Measurements from ENCODE around the gene REPS2.

The REPS2 gene

GRCh38 chrX:16990839-16991238 is 44.4 kb downstream of the REPS2 start:
- DNase-seq, result no peak
- H3K4me1 Mint-ChIP-seq, result no peaks in the 10 kb centered on the region
- TF ChIP-seq, protein P1, sequence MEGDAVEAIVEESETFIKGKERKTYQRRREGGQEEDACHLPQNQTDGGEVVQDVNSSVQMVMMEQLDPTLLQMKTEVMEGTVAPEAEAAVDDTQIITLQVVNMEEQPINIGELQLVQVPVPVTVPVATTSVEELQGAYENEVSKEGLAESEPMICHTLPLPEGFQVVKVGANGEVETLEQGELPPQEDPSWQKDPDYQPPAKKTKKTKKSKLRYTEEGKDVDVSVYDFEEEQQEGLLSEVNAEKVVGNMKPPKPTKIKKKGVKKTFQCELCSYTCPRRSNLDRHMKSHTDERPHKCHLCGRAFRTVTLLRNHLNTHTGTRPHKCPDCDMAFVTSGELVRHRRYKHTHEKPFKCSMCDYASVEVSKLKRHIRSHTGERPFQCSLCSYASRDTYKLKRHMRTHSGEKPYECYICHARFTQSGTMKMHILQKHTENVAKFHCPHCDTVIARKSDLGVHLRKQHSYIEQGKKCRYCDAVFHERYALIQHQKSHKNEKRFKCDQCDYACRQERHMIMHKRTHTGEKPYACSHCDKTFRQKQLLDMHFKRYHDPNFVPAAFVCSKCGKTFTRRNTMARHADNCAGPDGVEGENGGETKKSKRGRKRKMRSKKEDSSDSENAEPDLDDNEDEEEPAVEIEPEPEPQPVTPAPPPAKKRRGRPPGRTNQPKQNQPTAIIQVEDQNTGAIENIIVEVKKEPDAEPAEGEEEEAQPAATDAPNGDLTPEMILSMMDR (IDR thresholded peaks at IDR 0.05), result no peak

DNA sequence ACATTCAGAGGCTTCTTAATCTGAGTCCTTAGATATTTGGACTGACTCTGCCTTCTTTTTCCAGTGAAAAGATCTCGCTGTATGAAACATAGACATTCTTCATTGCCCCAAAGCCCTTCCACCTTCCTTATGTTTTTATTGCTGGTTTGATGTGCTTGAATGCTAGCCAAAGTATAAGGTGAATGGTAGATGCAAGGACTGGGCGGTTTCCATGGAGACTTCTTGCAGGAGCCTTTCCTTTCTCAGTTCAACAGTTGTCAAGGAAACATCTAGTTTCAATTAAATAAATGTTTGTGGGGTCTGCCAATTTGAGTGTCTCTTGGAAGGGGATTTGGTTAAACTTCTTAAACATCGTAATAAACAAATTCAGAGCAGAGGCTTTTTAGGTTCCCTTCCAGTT is 46.0 kb downstream of the REPS2 start:
- no peaks in the 10 kb centered on the region for H3K36me3 Mint-ChIP-seq (ENCODE audit: low read depth)

More at GRCh38 chrX:16990839-16991238, 44.4 kb downstream of the REPS2 start:
- Mint-ChIP-seq H3K4me3 (no peak overlapping the region), H3K27me3 (ENCODE audit: low read depth, poor library complexity) (peaks cover 10% of the 10 kb centered on the region), H3K27ac (no peak overlapping the region), H3K36me3 (ENCODE audit: low read depth) (no peaks in the 10 kb centered on the region), H3K9me3 (peaks cover 13% of the 10 kb centered on the region)

GRCh38 chrX:16992951-16993350 is 46.5 kb downstream of the REPS2 start:
- no peak overlapping the region for H3K27ac Mint-ChIP-seq
- TF ChIP-seq, protein P1 (IDR thresholded peaks at IDR 0.05), result no peak

More for the DNA sequence above, 46.0 kb downstream of the REPS2 start:
- Mint-ChIP-seq H3K9me3 (peaks cover 13% of the 10 kb centered on the region), H3K4me3 (no peak overlapping the region), H3K27ac (no peak overlapping the region), H3K4me1 (no peaks in the 10 kb centered on the region), H3K27me3 (ENCODE audit: low read depth, poor library complexity) (peaks cover 11% of the 10 kb centered on the region)
- TF ChIP-seq, protein P1 (IDR thresholded peaks at IDR 0.05), result no peak
- DNase-seq, result no peak

DNA sequence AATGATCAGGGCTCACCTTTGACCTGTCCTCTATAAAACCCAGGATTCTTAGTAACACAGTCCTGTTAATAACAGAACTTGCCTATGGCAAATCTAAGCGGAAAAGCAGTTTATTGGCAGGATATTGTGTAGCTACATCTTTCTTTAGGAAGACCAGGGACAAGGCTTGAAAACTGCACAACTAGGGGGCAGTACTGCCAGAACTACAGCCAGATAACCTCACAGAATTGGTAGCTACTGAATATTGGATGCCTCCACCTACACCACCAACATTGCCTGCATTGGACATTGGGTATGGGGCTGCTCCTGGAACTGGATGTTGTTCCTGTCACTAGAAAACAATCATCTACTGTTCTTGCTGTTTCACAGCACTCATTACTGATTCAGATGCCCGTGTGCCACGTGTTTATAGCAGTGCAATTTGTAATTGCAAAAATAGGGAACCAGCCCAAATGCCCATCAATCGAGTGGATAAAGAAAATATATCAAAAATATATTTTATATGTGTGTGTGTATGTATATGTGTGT is 47.4 kb downstream of the REPS2 start:
- Mint-ChIP-seq H3K27me3 (ENCODE audit: low read depth, poor library complexity) (peaks cover 16% of the 10 kb centered on the region), H3K27ac (no peak overlapping the region), H3K36me3 (ENCODE audit: low read depth) (no peaks in the 10 kb centered on the region), H3K4me3 (no peak overlapping the region), H3K9me3 (peaks cover 4% of the 10 kb centered on the region), H3K4me1 (no peaks in the 10 kb centered on the region)
- DNase-seq, result no peak
- TF ChIP-seq, protein P1 (IDR thresholded peaks at IDR 0.05), result no peak

More at GRCh38 chrX:16992951-16993350, 46.5 kb downstream of the REPS2 start:
- Mint-ChIP-seq H3K27me3 (ENCODE audit: low read depth, poor library complexity) (peaks cover 11% of the 10 kb centered on the region), H3K9me3 (peaks cover 9% of the 10 kb centered on the region), H3K36me3 (ENCODE audit: low read depth) (no peaks in the 10 kb centered on the region), H3K4me1 (no peaks in the 10 kb centered on the region), H3K4me3 (no peak overlapping the region)
- no peak for DNase-seq

DNA sequence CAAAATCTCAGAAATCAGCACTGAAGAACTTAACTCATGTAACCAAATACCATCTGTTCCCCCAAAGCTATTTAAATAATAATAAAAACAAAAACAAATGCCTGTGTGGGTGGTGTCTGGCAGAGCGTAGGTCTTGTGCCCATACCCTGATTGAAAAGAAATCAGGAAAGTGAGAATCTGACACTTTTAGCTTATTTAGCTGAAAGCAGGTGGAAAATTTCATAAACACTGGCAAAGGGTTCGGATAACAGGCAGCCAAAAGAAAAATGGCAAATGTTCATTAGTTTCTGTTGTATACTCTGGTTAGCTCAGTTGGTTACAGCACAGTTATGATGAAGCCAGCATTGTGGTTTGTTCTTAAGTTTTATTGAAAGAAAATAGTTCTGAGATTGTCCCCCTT is 48.3 kb downstream of the REPS2 start:
- no peaks in the 10 kb centered on the region for H3K4me1 Mint-ChIP-seq
- H3K27ac Mint-ChIP-seq, result no peak overlapping the region
- peaks cover 16% of the 10 kb centered on the region for H3K27me3 Mint-ChIP-seq (ENCODE audit: low read depth, poor library complexity)
- TF ChIP-seq, protein P1 (IDR thresholded peaks at IDR 0.05), result no peak
- H3K9me3 Mint-ChIP-seq, result peaks cover 4% of the 10 kb centered on the region
- no peaks in the 10 kb centered on the region for H3K36me3 Mint-ChIP-seq (ENCODE audit: low read depth)
- no peak overlapping the region for H3K4me3 Mint-ChIP-seq
- no peak for DNase-seq

GRCh38 chrX:16997313-16997712 is 50.9 kb downstream of the REPS2 start:
- Mint-ChIP-seq H3K36me3 (ENCODE audit: low read depth) (no peaks in the 10 kb centered on the region), H3K27me3 (ENCODE audit: low read depth, poor library complexity) (peaks cover 7% of the 10 kb centered on the region), H3K27ac (no peak overlapping the region), H3K4me1 (no peaks in the 10 kb centered on the region), H3K9me3 (peaks cover 4% of the 10 kb centered on the region), H3K4me3 (no peak overlapping the region)
- no peak for DNase-seq
- TF ChIP-seq, protein P1 (IDR thresholded peaks at IDR 0.05), result no peak

Data from nephron progenitor cell (in vitro differentiated cells).